H1 (cell line): Measurements from ENCODE around the gene CTNND2. TPM values are rescaled to one million over a fixed set of nuclear protein-coding genes. Genes with fewer than 3 reads are reported as not detected.

Source experiments
- FOSL1 ChIP-seq: IDR thresholded peaks from 2 replicates; pipeline ENCODE4 v1.6.1; 2011; ENCODE audit warnings: mild to moderate bottlenecking, low read depth, low read length, moderate library complexity; ENCODE audit not compliant: insufficient read depth
- POU5F1 ChIP-seq: IDR thresholded peaks from 2 replicates; pipeline ENCODE4 v1.6.1; 2011; ENCODE audit warnings: low read depth, mild to moderate bottlenecking, low read length, moderate library complexity
- polyA plus RNA-seq, 7 experiments: library from polyadenylated mRNA; depleted of rRNA in 3 of 7; stranded (reverse) in 5 of 7; unstranded in 2 of 7; fragments of >200 nt in 5 of 7; fragments of 200-250 nt in 2 of 7; gene quantifications; 1 replicate in 5 of 7; 2 replicates in 1 of 7; 4 replicates in 1 of 7; pipeline versions ENCODE4 v1.2.1 to v1.2.3, GENCODE V29; 2011 to 2013; ENCODE audit warnings: missing spikeins in 2 of 7, mixed read lengths in 2 of 7
- total RNA-seq: library from RNA; stranded (reverse); fragmentation: NEBNext Ultra II Directional; extraction: Animal tissue kit (Norgen Biotek cat#: 25700); gene quantifications from 2 replicates; pipeline ENCODE4 v1.2.1, GENCODE V29; 2021
- TF ChIP-seq, protein P1 (sequence below): IDR thresholded peaks from 2 replicates; pipeline ENCODE4 v1.6.1; 2012; ENCODE audit warnings: inconsistent platforms
- TF ChIP-seq, protein P2 (sequence below): IDR thresholded peaks from 2 replicates; pipeline ENCODE4 v1.6.1; 2011; ENCODE audit warnings: low read length, improper control_type of control experiment

CTNND2 gene
- total and polyA plus RNA-seq, 2 of the 8 experiments (the other 6 are each of a cell fraction or from before 2014, with no cell fraction given) = 7.4 to 14.2 TPM

DNA sequence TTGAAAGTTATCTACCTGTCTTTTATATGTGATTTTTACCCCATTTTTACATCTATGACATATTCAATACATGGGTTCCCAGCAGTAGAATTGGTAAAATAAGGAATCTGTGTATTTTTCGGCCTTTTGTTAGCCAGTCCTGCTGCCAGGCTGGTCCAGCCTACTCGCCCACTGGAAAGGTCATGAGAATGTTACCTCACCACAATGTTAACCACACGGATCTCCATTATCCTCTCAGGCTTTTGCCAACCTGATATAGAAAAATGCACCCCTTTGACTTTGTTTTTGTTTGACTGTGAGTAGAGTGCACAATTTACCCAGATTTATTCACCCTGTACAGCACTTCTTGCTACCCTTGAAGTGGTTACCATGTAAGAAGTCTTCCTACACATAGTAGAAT lies 167.2 kb downstream of the CTNND2 start (continued):
- TF ChIP-seq FOSL1 (no peak), POU5F1 (no peak)
- TF ChIP-seq, protein P1, sequence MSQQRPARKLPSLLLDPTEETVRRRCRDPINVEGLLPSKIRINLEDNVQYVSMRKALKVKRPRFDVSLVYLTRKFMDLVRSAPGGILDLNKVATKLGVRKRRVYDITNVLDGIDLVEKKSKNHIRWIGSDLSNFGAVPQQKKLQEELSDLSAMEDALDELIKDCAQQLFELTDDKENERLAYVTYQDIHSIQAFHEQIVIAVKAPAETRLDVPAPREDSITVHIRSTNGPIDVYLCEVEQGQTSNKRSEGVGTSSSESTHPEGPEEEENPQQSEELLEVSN = no peak
- TF ChIP-seq, protein P2, sequence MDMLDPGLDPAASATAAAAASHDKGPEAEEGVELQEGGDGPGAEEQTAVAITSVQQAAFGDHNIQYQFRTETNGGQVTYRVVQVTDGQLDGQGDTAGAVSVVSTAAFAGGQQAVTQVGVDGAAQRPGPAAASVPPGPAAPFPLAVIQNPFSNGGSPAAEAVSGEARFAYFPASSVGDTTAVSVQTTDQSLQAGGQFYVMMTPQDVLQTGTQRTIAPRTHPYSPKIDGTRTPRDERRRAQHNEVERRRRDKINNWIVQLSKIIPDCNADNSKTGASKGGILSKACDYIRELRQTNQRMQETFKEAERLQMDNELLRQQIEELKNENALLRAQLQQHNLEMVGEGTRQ = no peak
- TF ChIP-seq, all 59 proteins: peak for 0
